Hematopoietic multipotent progenitor cell treated with erythropoietin and hydrocortisone succinate and interleukin-3 and kit ligand, for 6 days (in vitro differentiated cells): ENCODE measurements around the gene CFAP54.
"Not testable (repeated sequence)": the region's sequence is repeated elsewhere in the genome, so short reads cannot be mapped to it uniquely, and the experiment has no call there.

ENCODE experiments used
- DNase-seq: peaks from one replicate; pipeline ENCODE4 v3.0.0-alpha.2; 2015

Gene CFAP54

GRCh38 chr12:96489392-96490056 lies at the start of gene CFAP54:
CFAP54 (plus strand) TSS chr12:96489577; CDS start chr12:96489610, 33 bp downstream.
- DNase-seq = peak; percentile 97

- DNase-seq = no peak
Observed at GRCh38 chr12:96441816-96442215, 47.6 kb upstream of the CFAP54 start.

- no peak for DNase-seq
Observed at GRCh38 chr12:96442906-96443305, 46.5 kb upstream of the CFAP54 start.

GRCh38 chr12:96444399-96444798 lies 45.0 kb upstream of the CFAP54 start:
- peak; percentile 58 for DNase-seq

- DNase-seq = peak; percentile 87
Observed at GRCh38 chr12:96445691-96446583, 43.4 kb upstream of the CFAP54 start.

- DNase-seq = no peak
Observed at GRCh38 chr12:96447256-96447655, 42.1 kb upstream of the CFAP54 start.

- no peak for DNase-seq
Observed at GRCh38 chr12:96448300-96448699, 41.1 kb upstream of the CFAP54 start.

- DNase-seq = no peak
Observed at GRCh38 chr12:96452261-96452922, 37.0 kb upstream of the CFAP54 start.

- no peak for DNase-seq
Observed at GRCh38 chr12:96454396-96454795, 35.0 kb upstream of the CFAP54 start.

- DNase-seq = no peak
Observed at GRCh38 chr12:96456265-96456974, 33.0 kb upstream of the CFAP54 start.

GRCh38 chr12:96457191-96457930 lies 32.0 kb upstream of the CFAP54 start:
- no peak for DNase-seq

- not testable (repeated sequence) for DNase-seq
Observed at GRCh38 chr12:96459281-96459680, 30.1 kb upstream of the CFAP54 start.

GRCh38 chr12:96462571-96463280 lies 26.7 kb upstream of the CFAP54 start:
- DNase-seq = no peak

- DNase-seq = no peak
Observed at GRCh38 chr12:96465896-96466295, 23.5 kb upstream of the CFAP54 start.

- DNase-seq = no peak
Observed at GRCh38 chr12:96466939-96467751, 22.2 kb upstream of the CFAP54 start.

- DNase-seq = no peak
Observed at GRCh38 chr12:96471368-96472050, 17.9 kb upstream of the CFAP54 start.

- peak; percentile 71 for DNase-seq
Observed at GRCh38 chr12:96472384-96472783, 17.0 kb upstream of the CFAP54 start.

- DNase-seq = no peak
Observed at GRCh38 chr12:96473394-96474093, 15.8 kb upstream of the CFAP54 start.

GRCh38 chr12:96474206-96474605 lies 15.2 kb upstream of the CFAP54 start:
- DNase-seq = no peak
